ENCODE results near the gene SPDYE1.

Gene SPDYE1

GRCh38 chr7:44045226-44046014, 47.7 kb downstream of the SPDYE1 start:
- DNase-seq: no peak

- no peak for DNase-seq
Observed at GRCh38 chr7:44046321-44047061, 48.8 kb downstream of the SPDYE1 start.

- DNase-seq: no peak
Observed at GRCh38 chr7:44048031-44048795, 50.5 kb downstream of the SPDYE1 start.

- DNase-seq: no peak
Observed at GRCh38 chr7:44050121-44050914, 52.6 kb downstream of the SPDYE1 start.

- no peak for DNase-seq
Observed at GRCh38 chr7:44050915-44051560, 53.3 kb downstream of the SPDYE1 start.

GRCh38 chr7:44051611-44052220, 54.0 kb downstream of the SPDYE1 start:
- DNase-seq: no peak

- DNase-seq: no peak
Observed at GRCh38 chr7:44052771-44053365, 55.2 kb downstream of the SPDYE1 start.

- no peak for DNase-seq
Observed at GRCh38 chr7:44056681-44057080, 59.0 kb downstream of the SPDYE1 start.

- DNase-seq: no peak
Observed at GRCh38 chr7:44057181-44057848, 59.6 kb downstream of the SPDYE1 start.

- no peak for DNase-seq
Observed at GRCh38 chr7:44057849-44058758, 60.4 kb downstream of the SPDYE1 start.

- DNase-seq: no peak
Observed at GRCh38 chr7:44058759-44059218, 61.1 kb downstream of the SPDYE1 start.

- DNase-seq: no peak
Observed at GRCh38 chr7:44059219-44060090, 61.8 kb downstream of the SPDYE1 start.

Measured in activated naive CD4-positive, alpha-beta T cell treated with anti-CD3 and anti-CD28 coated beads, Interleukin-2, amount 50 U/mL, for 16 hours (primary cell).